Panc1 (cell line): ENCODE data around the gene FKBP1A. TPM values are rescaled to one million over a fixed set of nuclear protein-coding genes. Genes with fewer than 3 reads are reported as not detected.
A peak's percentile ranks its signal among the peaks of the same experiment; 100 is the strongest.

Source experiments
- ATAC-seq: fragments of 200-7000 bp; cut with Tn5 transposase; 2 replicates; pipeline ENCODE4 v1.9.1; 2020; ENCODE audit warnings: mild to moderate bottlenecking, moderate library complexity
- BruUV-seq: library from RNA; stranded (reverse); fragments of 400-500 nt; replicated peaks from 2 replicates; lab custom pipeline; 2021; lab: Mats Ljungman, UMichigan
- CTCF ChIA-PET: fragments of 300-600 bp; sonication (Branson Sonifier 250); formaldehyde crosslinking; loops from one replicate; lab custom pipeline; 2022; ENCODE audit warnings: antibody characterized with exemption; lab: Charles Lee
- POLR2A ChIA-PET: fragments of 300-600 bp; sonication (Branson Sonifier 250); formaldehyde crosslinking; loops from one replicate; lab custom pipeline; 2022; ENCODE audit warnings: antibody characterized with exemption; lab: Charles Lee
- DNase-seq: peaks from one replicate; pipeline ENCODE4 v3.0.0-alpha.2; 2010; ENCODE audit warnings: low read depth, low spot score
- H3K27ac ChIP-seq: 2 replicates; pipeline ENCODE4 v1.5.1; 2011; ENCODE audit warnings: mild to moderate bottlenecking, low read length, inconsistent platforms
- H3K27me3 ChIP-seq: fragments of 200-500 bp; sonication (Bioruptor generic); 2 replicates; pipeline ENCODE4 v1.6.0; 2014; ENCODE audit warnings: low read length, inconsistent platforms; ENCODE audit not compliant: control insufficient read depth, insufficient read depth
- H3K36me3 ChIP-seq: fragments of 200-500 bp; sonication (Bioruptor generic); 2 replicates; pipeline ENCODE4 v1.5.1; 2014; ENCODE audit warnings: inconsistent platforms, mild to moderate bottlenecking, low read length, moderate library complexity; ENCODE audit not compliant: control insufficient read depth, insufficient read depth
- H3K4me1 ChIP-seq: 2 replicates; pipeline ENCODE4 v1.5.1; 2011; ENCODE audit warnings: inconsistent platforms, mild to moderate bottlenecking, low read length, moderate library complexity; ENCODE audit not compliant: control insufficient read depth, insufficient read depth
- H3K4me3 ChIP-seq, 2 experiments: 2 replicates each; pipeline ENCODE4 v1.5.1; 2011 to 2012; ENCODE audit warnings: low read depth in 2 of 2, low read length in 2 of 2, mild to moderate bottlenecking in 2 of 2, inconsistent platforms in 1 of 2, moderate library complexity in 1 of 2
- H3K9me3 ChIP-seq: fragments of 200-500 bp; sonication (Bioruptor generic); 2 replicates; pipeline ENCODE4 v1.5.1; 2014; ENCODE audit warnings: low read depth, mild to moderate bottlenecking, inconsistent platforms, low read length, moderate library complexity; ENCODE audit not compliant: control insufficient read depth, insufficient read depth
- CTCF ChIP-seq: fragments of 450-650 bp; IDR thresholded peaks from 2 replicates; pipeline ENCODE4 v1.5.1; 2017; ENCODE audit warnings: mild to moderate bottlenecking
- POLR2AphosphoS5 ChIP-seq: IDR thresholded peaks from 2 replicates; pipeline ENCODE4 v1.6.1; 2012; ENCODE audit warnings: mild to moderate bottlenecking, low read depth, low read length, moderate library complexity
- TCF7L2 ChIP-seq: IDR thresholded peaks from 2 replicates; pipeline ENCODE4 v1.6.1; 2011; ENCODE audit warnings: mild to moderate bottlenecking, low read depth, low read length, inconsistent platforms
- in situ Hi-C: cut with HindIII; loops from 2 replicates; pipeline ENCODE4 v1.10.0; 2016; ENCODE audit warnings: low sequenced_read_pairs, low pct_unique_long_range_greater_than_20kb
- intact Hi-C: fragments of 100-400 bp; cut with micrococcal nuclease; formaldehyde crosslinking; loops from one replicate; pipeline ENCODE4 v1.10.0; 2022; ENCODE audit not compliant: unreplicated experiment
- total RNA-seq: library from RNA; stranded (reverse); gene quantifications from one replicate; pipeline ENCODE4 v1.2.1, GENCODE V29; 2021; ENCODE audit not compliant: unreplicated experiment

FKBP1A gene
- total RNA-seq, 1 experiment from 2014 or later, result 695 TPM

- BruUV-seq, result no TSS peak
- ATAC-seq (no peak), DNase-seq (no peak)
- CTCF ChIA-PET, result no interaction called here
- in situ Hi-C loops (no loop called here), intact Hi-C loops (no loop called here)
- Histone ChIP-seq H3K36me3 (no peaks in the 10 kb centered on the region), H3K27me3 (no peaks in the 10 kb centered on the region), H3K4me1 (peaks cover 19% of the 10 kb centered on the region), H3K27ac (no peak overlapping the region), H3K9me3 (no peaks in the 10 kb centered on the region), H3K4me3 (no peak overlapping the region)
- TF ChIP-seq POLR2AphosphoS5 (0 out of 2 replicates have a peak, but pooled peaks have one; percentile 4), CTCF (no peak)
- POLR2A ChIA-PET, result interaction anchor here (0.6 kb wide), 1 partner anchor 789 kb away, joined by 3 read pairs; no protein-coding TSS in a partner anchor
Measured at GRCh38 chr20:1337441-1337840, 55.4 kb downstream of the FKBP1A start.

GRCh38 chr20:1336699-1337367, 56.0 kb downstream of the FKBP1A start:
- CTCF ChIA-PET, result no interaction called here
- in situ Hi-C loops (no loop called here), intact Hi-C loops (no loop called here)
- DNase-seq, result no peak
- ATAC-seq, result peak; percentile 35
- no peaks in the 10 kb centered on the region for H3K27me3 ChIP-seq
- POLR2A ChIA-PET, result interaction anchor here (0.6 to 1.6 kb wide), 2 partner anchors 10 to 789 kb away, joined by 3 to 5 read pairs; no protein-coding TSS in a partner anchor
- BruUV-seq, result no TSS peak
- H3K9me3 ChIP-seq, result no peaks in the 10 kb centered on the region
- no peaks in the 10 kb centered on the region for H3K36me3 ChIP-seq
- H3K27ac ChIP-seq, result no peak overlapping the region
- TF ChIP-seq TCF7L2, result no peak
- TF ChIP-seq POLR2AphosphoS5, result peak; percentile 27; the same call in 1 of the 2 replicates
- H3K4me1 ChIP-seq, result peaks cover 14% of the 10 kb centered on the region; the same call in 1 of the 2 replicates
- H3K4me3 ChIP-seq, result no peak overlapping the region

- no peaks in the 10 kb centered on the region for H3K36me3 ChIP-seq
- H3K9me3 ChIP-seq, result no peaks in the 10 kb centered on the region
- peaks cover 14% of the 10 kb centered on the region; the same call in 1 of the 2 replicates for H3K4me1 ChIP-seq
- intact Hi-C loops (no loop called here), in situ Hi-C loops (no loop called here)
- TF ChIP-seq CTCF (no peak), POLR2AphosphoS5 (peak; percentile 16; the same call in 1 of the 2 replicates)
- CTCF ChIA-PET, result interaction anchor here (0.7 kb wide), 1 partner anchor 46 kb away, joined by 3 read pairs; no protein-coding TSS in a partner anchor
- BruUV-seq, result no TSS peak
- H3K27me3 ChIP-seq, result no peaks in the 10 kb centered on the region
- POLR2A ChIA-PET, result interaction anchor here (1.6 kb wide), 1 partner anchor 10 kb away, joined by 5 read pairs; no protein-coding TSS in a partner anchor
- peak; percentile 40; the same call in 1 of the 2 replicates for ATAC-seq
- DNase-seq, result no peak
- H3K27ac ChIP-seq, result no peak overlapping the region
- H3K4me3 ChIP-seq, result no peak overlapping the region
Measured at GRCh38 chr20:1335961-1336698, 56.7 kb downstream of the FKBP1A start.
